ENCODE results near the gene SKIL. TPM values are rescaled to one million over a fixed set of nuclear protein-coding genes. Genes with fewer than 3 reads are reported as not detected.

SKIL gene
- total RNA-seq, 2 donors from 2014 or later, result 20.4 to 32.9 TPM

DNA sequence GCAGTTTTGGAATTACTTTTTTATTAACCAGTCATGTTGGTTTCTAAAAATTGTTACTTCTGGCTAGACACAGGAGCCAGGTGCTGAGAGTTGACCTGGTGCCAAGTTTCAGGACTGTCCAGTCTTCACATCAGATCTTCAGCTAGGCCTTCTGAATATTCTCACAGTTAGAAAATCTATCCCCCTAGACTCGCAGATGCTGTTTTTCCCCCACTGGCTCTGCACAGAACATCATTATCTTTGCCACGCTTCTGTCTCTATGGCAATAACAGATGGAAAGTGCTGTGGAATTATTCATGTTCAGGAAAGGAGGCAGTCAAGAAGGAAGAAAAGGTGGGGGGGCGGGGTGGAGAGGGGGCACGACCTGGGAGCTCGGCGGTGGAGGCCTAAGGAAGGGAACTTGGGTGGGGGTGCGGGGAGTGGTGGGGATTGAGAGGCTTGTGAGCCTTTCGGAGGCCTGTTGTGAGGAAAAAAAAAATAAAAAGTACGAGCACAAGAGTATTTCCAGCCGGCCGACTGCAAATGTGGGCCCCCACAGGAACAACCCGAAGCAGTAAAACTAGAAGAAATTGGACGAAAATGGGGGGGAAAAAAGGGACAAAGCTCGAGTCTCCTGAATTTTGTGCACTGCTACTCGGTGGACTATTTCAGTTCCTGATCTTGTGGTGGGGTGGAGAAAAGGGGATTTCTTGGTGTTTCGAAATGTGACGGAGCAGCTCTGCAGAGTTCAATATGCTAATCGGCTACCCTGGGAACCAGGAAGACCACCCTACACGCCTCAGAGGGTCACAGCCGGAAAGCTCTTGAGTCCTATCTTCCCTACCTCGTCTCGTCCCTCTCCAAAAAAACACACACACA lies 1.5 kb upstream of the SKIL start:
- peaks cover 6% of the 10 kb centered on the region for H3K36me3 ChIP-seq
- TF ChIP-seq, protein P1, sequence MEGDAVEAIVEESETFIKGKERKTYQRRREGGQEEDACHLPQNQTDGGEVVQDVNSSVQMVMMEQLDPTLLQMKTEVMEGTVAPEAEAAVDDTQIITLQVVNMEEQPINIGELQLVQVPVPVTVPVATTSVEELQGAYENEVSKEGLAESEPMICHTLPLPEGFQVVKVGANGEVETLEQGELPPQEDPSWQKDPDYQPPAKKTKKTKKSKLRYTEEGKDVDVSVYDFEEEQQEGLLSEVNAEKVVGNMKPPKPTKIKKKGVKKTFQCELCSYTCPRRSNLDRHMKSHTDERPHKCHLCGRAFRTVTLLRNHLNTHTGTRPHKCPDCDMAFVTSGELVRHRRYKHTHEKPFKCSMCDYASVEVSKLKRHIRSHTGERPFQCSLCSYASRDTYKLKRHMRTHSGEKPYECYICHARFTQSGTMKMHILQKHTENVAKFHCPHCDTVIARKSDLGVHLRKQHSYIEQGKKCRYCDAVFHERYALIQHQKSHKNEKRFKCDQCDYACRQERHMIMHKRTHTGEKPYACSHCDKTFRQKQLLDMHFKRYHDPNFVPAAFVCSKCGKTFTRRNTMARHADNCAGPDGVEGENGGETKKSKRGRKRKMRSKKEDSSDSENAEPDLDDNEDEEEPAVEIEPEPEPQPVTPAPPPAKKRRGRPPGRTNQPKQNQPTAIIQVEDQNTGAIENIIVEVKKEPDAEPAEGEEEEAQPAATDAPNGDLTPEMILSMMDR (IDR thresholded peaks at IDR 0.05), result no peak
- peak overlapping the region; percentile 79 to 100 for H3K27ac ChIP-seq
- peak overlapping the region; percentile 51 to 99 for H3K4me3 ChIP-seq
- H3K27me3 ChIP-seq, result no peaks in the 10 kb centered on the region
- peaks cover 0 to 27% of the 10 kb centered on the region in 2 donors for H3K4me1 ChIP-seq
- H3K9me3 ChIP-seq, result no peaks in the 10 kb centered on the region
- DNase-seq (ENCODE audit: low spot score), result peak; percentile 61

DNA sequence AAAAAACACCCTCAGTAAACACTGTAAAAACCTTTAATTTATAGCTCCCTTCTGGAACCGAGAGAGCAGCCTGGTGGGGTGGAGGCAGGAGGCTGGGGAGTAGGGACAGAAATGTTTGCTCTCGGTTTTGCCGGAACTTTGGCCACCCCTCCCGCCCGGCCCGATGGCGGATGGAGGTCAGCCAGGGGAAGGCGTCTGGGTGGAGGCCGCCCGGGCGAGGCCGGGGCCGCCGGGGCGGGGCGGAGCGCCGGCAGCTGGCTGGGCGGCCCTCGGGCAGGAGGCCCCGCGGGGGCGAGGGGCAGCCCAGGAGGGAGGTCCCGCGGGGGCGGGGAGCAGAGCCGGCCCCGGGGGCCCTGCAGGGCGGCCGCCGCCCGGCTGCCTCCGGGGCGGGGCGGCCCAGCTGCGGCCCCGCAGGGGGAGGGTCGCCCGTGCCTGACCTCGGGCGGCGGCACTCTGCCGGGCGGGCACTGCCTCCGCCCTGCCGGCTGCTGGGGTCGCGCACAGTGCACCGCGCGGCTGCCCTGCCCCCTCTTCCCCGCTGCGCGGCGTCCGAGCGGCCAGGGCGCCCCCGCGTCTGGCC lies 829 bp upstream of the SKIL start:
- DNase-seq (ENCODE audit: low spot score), result peak; percentile 85
- Histone ChIP-seq H3K36me3 (peaks cover 7% of the 10 kb centered on the region), H3K27me3 (no peaks in the 10 kb centered on the region), H3K4me3 (peak overlapping the region; percentile 51 to 99), H3K27ac (peak overlapping the region; percentile 79 to 100), H3K4me1 (peaks cover 0 to 33% of the 10 kb centered on the region in 2 donors), H3K9me3 (no peaks in the 10 kb centered on the region)
- TF ChIP-seq, protein P1 (IDR thresholded peaks at IDR 0.05), result no peak

DNA sequence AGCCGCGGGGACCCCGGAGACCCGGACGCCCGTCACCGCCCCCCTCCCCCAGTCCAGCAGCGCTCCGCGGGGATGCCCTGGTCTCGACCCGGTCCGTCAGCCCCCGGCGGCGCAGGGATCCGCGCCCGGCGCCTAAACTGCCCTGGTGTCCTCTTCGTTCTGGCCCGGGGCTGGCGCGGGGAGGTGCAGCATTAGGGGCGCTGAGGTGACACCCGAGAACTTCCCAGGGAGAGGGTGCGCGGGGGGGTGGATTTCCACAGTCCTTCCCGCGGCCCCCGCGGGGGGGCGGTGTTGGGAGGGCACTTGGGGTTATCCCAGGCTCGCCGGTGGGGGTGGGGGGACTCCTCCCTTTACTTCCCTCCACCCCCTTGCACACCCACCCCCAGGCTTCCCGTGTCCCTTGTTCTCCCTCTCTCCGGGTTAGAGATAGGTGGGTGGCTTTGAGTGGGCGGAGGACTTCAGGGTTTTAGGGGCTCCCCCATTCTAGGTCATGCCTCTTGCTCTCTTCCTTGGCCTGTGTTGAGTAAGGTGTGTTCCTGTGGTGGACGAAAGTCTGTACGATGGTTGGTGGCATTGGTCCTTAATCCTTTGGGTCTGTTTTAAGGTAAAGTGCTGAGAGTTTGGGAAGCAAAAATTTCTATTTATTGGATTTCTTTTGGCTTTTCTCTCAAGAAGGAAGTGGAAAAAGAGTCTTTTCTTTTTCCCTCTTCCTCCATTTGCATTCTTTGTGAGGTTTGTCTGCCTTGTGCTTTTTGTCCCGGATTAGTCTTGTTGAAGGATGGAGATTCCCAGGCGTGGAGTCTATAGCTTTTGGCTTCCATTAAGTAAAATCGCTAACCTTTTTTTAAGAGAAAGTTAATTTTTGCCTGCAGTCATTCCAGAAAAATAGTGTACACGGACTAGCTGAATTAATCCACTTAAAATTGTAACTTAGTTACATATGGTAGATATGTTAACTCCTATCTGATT lies 811 bp downstream of the SKIL start:
- TF ChIP-seq, protein P1 (IDR thresholded peaks at IDR 0.05), result peak in 1 of 2 donors; percentile 54
- peak overlapping the region; percentile 92 to 99 for H3K4me3 ChIP-seq
- peaks cover 0 to 44% of the 10 kb centered on the region in 2 donors for H3K4me1 ChIP-seq
- peak overlapping the region; percentile 99 to 100 for H3K27ac ChIP-seq
- H3K36me3 ChIP-seq, result peaks cover 7% of the 10 kb centered on the region
- peak; percentile 91 for DNase-seq (ENCODE audit: low spot score)
- H3K27me3 ChIP-seq, result no peaks in the 10 kb centered on the region
- no peaks in the 10 kb centered on the region for H3K9me3 ChIP-seq

DNA sequence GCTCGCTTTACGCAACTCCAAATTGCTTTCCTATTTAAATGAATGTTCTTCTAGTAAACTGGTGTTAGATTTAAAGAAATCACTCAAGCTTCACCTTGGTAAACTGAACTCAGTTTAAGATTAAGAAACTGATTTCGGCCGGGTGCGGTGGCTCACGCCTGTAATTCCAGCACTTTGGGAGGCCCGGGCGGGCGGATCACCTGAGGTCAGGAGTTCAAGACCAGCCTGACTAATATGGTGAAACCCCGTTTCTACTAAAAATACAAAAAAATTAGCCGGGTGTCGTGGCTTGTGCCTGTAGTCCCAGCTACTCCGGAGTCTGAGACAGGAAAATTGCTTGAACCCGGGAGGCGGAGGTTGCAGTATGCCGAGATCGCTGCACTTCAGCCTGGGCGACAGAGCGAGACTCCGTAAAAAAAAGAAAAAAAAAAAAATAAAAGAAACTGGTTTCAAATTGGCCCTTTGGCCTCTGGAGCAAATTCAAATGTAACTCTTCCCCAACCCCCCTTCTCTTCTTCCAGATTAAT lies 1.7 kb downstream of the SKIL start:
- Histone ChIP-seq H3K36me3 (peaks cover 13% of the 10 kb centered on the region), H3K4me3 (peak overlapping the region; percentile 92 to 99), H3K4me1 (peaks cover 0 to 44% of the 10 kb centered on the region in 2 donors), H3K27ac (peak overlapping the region; percentile 99 to 100), H3K27me3 (no peaks in the 10 kb centered on the region), H3K9me3 (no peaks in the 10 kb centered on the region)
- TF ChIP-seq, protein P1 (IDR thresholded peaks at IDR 0.05), result no peak
- no peak for DNase-seq (ENCODE audit: low spot score)

DNA sequence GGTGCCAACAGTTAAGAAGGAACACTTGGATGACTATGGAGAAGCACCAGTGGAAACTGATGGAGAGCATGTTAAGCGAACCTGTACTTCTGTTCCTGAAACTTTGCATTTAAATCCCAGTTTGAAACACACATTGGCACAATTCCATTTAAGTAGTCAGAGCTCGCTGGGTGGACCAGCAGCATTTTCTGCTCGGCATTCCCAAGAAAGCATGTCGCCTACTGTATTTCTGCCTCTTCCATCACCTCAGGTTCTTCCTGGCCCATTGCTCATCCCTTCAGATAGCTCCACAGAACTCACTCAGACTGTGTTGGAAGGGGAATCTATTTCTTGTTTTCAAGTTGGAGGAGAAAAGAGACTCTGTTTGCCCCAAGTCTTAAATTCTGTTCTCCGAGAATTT lies 3.0 kb downstream of the SKIL start:
- H3K4me1 ChIP-seq, result peaks cover 0 to 41% of the 10 kb centered on the region in 2 donors

More for the DNA sequence above, 3.0 kb downstream of the SKIL start:
- Histone ChIP-seq H3K27me3 (no peaks in the 10 kb centered on the region), H3K27ac (no peak overlapping the region), H3K36me3 (peaks cover 13% of the 10 kb centered on the region), H3K4me3 (peak overlapping the region; percentile 5 to 8), H3K9me3 (no peaks in the 10 kb centered on the region)
- TF ChIP-seq, protein P1 (IDR thresholded peaks at IDR 0.05), result no peak
- no peak for DNase-seq (ENCODE audit: low spot score)
